HCT116 (cell line): ENCODE data around the gene RILPL2.

ENCODE experiments used
- CEBPB ChIP-seq: IDR thresholded peaks from 2 replicates; pipeline ENCODE4 v1.6.1; 2012; ENCODE audit warnings: low read depth
- CTCF ChIP-seq, 3 experiments: fragments of 200-600 bp in 1 of 3; sonication (generic) in 1 of 3; IDR thresholded peaks in 2 of 3; conservative IDR thresholded peaks in 1 of 3; 2 replicates each; pipeline ENCODE4 v1.5.1; 2012 to 2017; ENCODE audit warnings: low read depth in 2 of 3, low read length in 2 of 3, antibody characterized with exemption in 1 of 3, borderline replicate concordance in 1 of 3, control low read depth in 1 of 3, mild to moderate bottlenecking in 1 of 3, mixed read lengths in 1 of 3, mixed run types in 1 of 3, moderate library complexity in 1 of 3; ENCODE audit not compliant: insufficient read depth in 1 of 3
- POLR2A ChIP-seq: IDR thresholded peaks from 2 replicates; pipeline ENCODE4 v1.7.0; 2011; ENCODE audit warnings: borderline replicate concordance; ENCODE audit not compliant: insufficient read depth, insufficient read length; ENCODE audit errors: extremely low read depth
- YY1 ChIP-seq: IDR thresholded peaks from 2 replicates; pipeline ENCODE4 v1.6.1; 2011; ENCODE audit warnings: low read length, low read depth, moderate library complexity, mild to moderate bottlenecking; ENCODE audit not compliant: insufficient replicate concordance; ENCODE audit errors: extremely low read depth

GRCh38 chr12:123391546-123392343 is 44.7 kb downstream of the RILPL2 start:
- no peak for TF ChIP-seq CEBPB
- no peak for TF ChIP-seq POLR2A
- TF ChIP-seq CTCF (IDR thresholded peaks at IDR 0.05 in 2 of 3, conservative IDR thresholded peaks at IDR 0.05 in 1 of 3; ENCODE audit: borderline replicate concordance in 1 of 3, insufficient read depth in 1 of 3, low read depth in 2 of 3, low read length in 2 of 3) = no peak
- TF ChIP-seq YY1 = no peak
